WTC11 (cell line): ENCODE measurements around the gene TMEM245. TPM values are rescaled to one million over a fixed set of nuclear protein-coding genes. Genes with fewer than 3 reads are reported as not detected.

Experiments used
- ATAC-seq: fragments of 200-7000 bp; cut with Tn5 transposase; 2 replicates; pipeline ENCODE4 v1.10.0; 2021; ENCODE audit warnings: mild to moderate bottlenecking, moderate library complexity
- CTCF ChIA-PET: fragments of 300-600 bp; sonication (Branson Sonifier 250); formaldehyde crosslinking; loops from one replicate; lab custom pipeline; 2021; ENCODE audit warnings: antibody characterized with exemption; lab: Charles Lee
- POLR2A ChIA-PET: fragments of 350-600 bp; sonication (Branson Sonifier 250); formaldehyde crosslinking; loops from one replicate; lab custom pipeline; 2021; ENCODE audit warnings: antibody characterized with exemption; lab: Charles Lee
- DNase-seq: peaks from one replicate; pipeline ENCODE4 v3.0.0; 2021; ENCODE audit warnings: low spot score
- H3K27ac Mint-ChIP-seq: 2 replicates; pipeline ENCODE4 v1.8.0; 2021; ENCODE audit warnings: mixed read lengths
- H3K27me3 Mint-ChIP-seq: 2 replicates; pipeline ENCODE4 v1.8.0; 2021; ENCODE audit warnings: low read depth, mild to moderate bottlenecking, moderate library complexity, mixed read lengths
- H3K36me3 Mint-ChIP-seq: 2 replicates; pipeline ENCODE4 v1.8.0; 2021; ENCODE audit warnings: mixed read lengths
- H3K4me1 Mint-ChIP-seq: 2 replicates; pipeline ENCODE4 v1.8.0; 2022; ENCODE audit warnings: mixed read lengths
- H3K4me3 Mint-ChIP-seq: 2 replicates; pipeline ENCODE4 v1.8.0; 2021; ENCODE audit warnings: mild to moderate bottlenecking, moderate library complexity, mixed read lengths
- H3K9me3 Mint-ChIP-seq: 2 replicates; pipeline ENCODE4 v1.8.0; 2021; ENCODE audit warnings: mixed read lengths
- EMX1 ChIP-seq: fragments of 250-450 bp; sonication (Bioruptor Pico); IDR thresholded peaks from 2 replicates; pipeline ENCODE4 v1.8.0; 2021; ENCODE audit warnings: mild to moderate bottlenecking
- ESRRA ChIP-seq: sonication (generic); formaldehyde crosslinking; IDR thresholded peaks from 2 replicates; pipeline ENCODE4 v1.8.1; 2022; ENCODE audit warnings: mild to moderate bottlenecking, missing genetic modification reagents, borderline replicate concordance
- FOXP1 ChIP-seq: sonication (generic); formaldehyde crosslinking; IDR thresholded peaks from 2 replicates; pipeline ENCODE4 v1.8.0; 2022; ENCODE audit warnings: missing genetic modification reagents, mild to moderate bottlenecking, moderate library complexity, borderline replicate concordance
- GRHL2 ChIP-seq: fragments of 250-450 bp; sonication (Bioruptor Pico); IDR thresholded peaks from 2 replicates; pipeline ENCODE4 v1.8.0; 2022; ENCODE audit warnings: mild to moderate bottlenecking, moderate library complexity; ENCODE audit not compliant: insufficient replicate concordance, severe bottlenecking
- GTF2I ChIP-seq: fragments of 250-450 bp; sonication (Bioruptor Pico); conservative IDR thresholded peaks from 2 replicates; pipeline ENCODE4 v1.4.0; 2021; ENCODE audit warnings: mild to moderate bottlenecking
- IRF2 ChIP-seq: sonication (generic); formaldehyde crosslinking; IDR thresholded peaks from 2 replicates; pipeline ENCODE4 v1.8.0; 2022; ENCODE audit warnings: low read depth, missing genetic modification reagents, borderline replicate concordance
- NFYB ChIP-seq: sonication (generic); formaldehyde crosslinking; conservative IDR thresholded peaks from 2 replicates; pipeline ENCODE4 v1.8.0; 2022; ENCODE audit warnings: low read depth, missing genetic modification reagents
- NR2C2 ChIP-seq: sonication (generic); formaldehyde crosslinking; IDR thresholded peaks from 2 replicates; pipeline ENCODE4 v1.8.0; 2022; ENCODE audit warnings: mild to moderate bottlenecking, missing genetic modification reagents
- RELA ChIP-seq: sonication (generic); formaldehyde crosslinking; IDR thresholded peaks from 2 replicates; pipeline ENCODE4 v1.8.1; 2022; ENCODE audit warnings: missing genetic modification reagents, mild to moderate bottlenecking, borderline replicate concordance
- SP1 ChIP-seq: sonication (generic); formaldehyde crosslinking; conservative IDR thresholded peaks from 2 replicates; pipeline ENCODE4 v1.8.1; 2022; ENCODE audit warnings: missing genetic modification reagents
- ZNF121 ChIP-seq: sonication (generic); formaldehyde crosslinking; IDR thresholded peaks from 2 replicates; pipeline ENCODE4 v1.8.0; 2023; ENCODE audit warnings: missing genetic modification reagents
- ZNF232 ChIP-seq: sonication (generic); formaldehyde crosslinking; IDR thresholded peaks from 2 replicates; pipeline ENCODE4 v1.8.0; 2022; ENCODE audit warnings: mild to moderate bottlenecking, missing genetic modification reagents
- ZNF396 ChIP-seq: fragments of 250-450 bp; sonication (Bioruptor Pico); IDR thresholded peaks from 2 replicates; pipeline ENCODE4 v1.8.0; 2021; ENCODE audit warnings: mild to moderate bottlenecking, moderate library complexity, borderline replicate concordance
- total RNA-seq: library from RNA; stranded (reverse); gene quantifications from 3 replicates; pipeline ENCODE4 v1.2.3, GENCODE V29; 2021
- TF ChIP-seq, protein P1 (sequence below): sonication (generic); formaldehyde crosslinking; IDR thresholded peaks from 2 replicates; pipeline ENCODE4 v1.8.1; 2023; ENCODE audit warnings: mild to moderate bottlenecking, missing genetic modification reagents, moderate library complexity
- TF ChIP-seq, protein P2 (sequence below): sonication (generic); formaldehyde crosslinking; IDR thresholded peaks from 2 replicates; pipeline ENCODE4 v1.8.1; 2022; ENCODE audit warnings: mild to moderate bottlenecking, missing genetic modification reagents, moderate library complexity, borderline replicate concordance
- TF ChIP-seq, protein P3 (sequence below): sonication (generic); formaldehyde crosslinking; IDR thresholded peaks from 2 replicates; pipeline ENCODE4 v1.8.1; 2022; ENCODE audit warnings: missing genetic modification reagents, borderline replicate concordance
- TF ChIP-seq, protein P4 (sequence below): fragments of 250-450 bp; sonication (Bioruptor Pico); IDR thresholded peaks from 2 replicates; pipeline ENCODE4 v1.9.0; 2021; ENCODE audit warnings: mild to moderate bottlenecking, borderline replicate concordance
- TF ChIP-seq, protein P5 (sequence below): sonication (generic); formaldehyde crosslinking; IDR thresholded peaks from 2 replicates; pipeline ENCODE4 v1.8.1; 2023; ENCODE audit warnings: mild to moderate bottlenecking, moderate library complexity, missing genetic modification reagents
- TF ChIP-seq, protein P6 (sequence below): sonication (generic); formaldehyde crosslinking; IDR thresholded peaks from 2 replicates; pipeline ENCODE4 v1.8.0; 2022; ENCODE audit warnings: missing genetic modification reagents

Gene TMEM245
- total RNA-seq, 1 experiment from 2014 or later = 40.8 TPM

DNA sequence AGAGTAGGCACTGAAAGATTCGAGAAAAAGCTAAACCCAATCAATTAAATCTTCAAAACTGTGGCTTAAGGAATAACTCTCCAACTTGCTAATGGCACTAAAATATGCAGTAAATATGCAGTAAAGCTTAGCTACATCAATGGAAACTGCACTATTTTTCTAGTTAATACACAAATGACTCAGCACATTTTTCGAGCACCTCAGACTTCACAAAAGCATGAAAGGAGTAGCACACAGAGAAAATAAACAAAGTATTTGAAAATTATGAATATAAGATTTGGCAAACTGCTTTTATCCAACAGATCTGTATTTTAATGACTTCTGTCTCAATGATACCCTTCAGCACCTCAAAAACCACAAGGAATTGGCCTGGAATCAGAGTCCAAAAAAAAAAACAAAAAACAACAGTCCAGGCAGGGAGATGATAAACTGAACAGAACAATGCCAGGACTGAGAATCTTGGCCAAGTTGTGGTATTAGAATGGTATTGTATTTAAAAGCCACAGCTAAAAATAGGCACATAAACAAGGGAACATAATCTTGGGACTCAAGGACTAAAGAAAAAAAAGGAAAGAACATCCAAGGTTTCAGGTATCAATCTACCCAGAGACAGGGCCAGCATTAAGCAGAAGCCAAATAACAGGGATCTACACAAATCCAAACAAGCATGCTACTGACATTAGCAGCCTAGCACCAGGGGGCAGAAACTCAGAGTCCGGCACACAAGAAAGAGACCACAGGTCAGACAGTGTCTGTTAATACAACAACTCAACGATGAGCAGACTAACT is 21.4 kb downstream of the TMEM245 start (continued):
- TF ChIP-seq ZNF121 (CRISPR knock-in tag) (no peak), RELA (CRISPR knock-in tag) (no peak), ZNF232 (CRISPR knock-in tag) (no peak), GRHL2 (CRISPR knock-in tag) (no peak), ESRRA (no peak), SP1 (CRISPR knock-in tag) (no peak)
- TF ChIP-seq, protein P1, sequence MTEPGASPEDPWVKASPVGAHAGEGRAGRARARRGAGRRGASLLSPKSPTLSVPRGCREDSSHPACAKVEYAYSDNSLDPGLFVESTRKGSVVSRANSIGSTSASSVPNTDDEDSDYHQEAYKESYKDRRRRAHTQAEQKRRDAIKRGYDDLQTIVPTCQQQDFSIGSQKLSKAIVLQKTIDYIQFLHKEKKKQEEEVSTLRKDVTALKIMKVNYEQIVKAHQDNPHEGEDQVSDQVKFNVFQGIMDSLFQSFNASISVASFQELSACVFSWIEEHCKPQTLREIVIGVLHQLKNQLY (CRISPR knock-in tag) = no peak
- TF ChIP-seq, protein P2, sequence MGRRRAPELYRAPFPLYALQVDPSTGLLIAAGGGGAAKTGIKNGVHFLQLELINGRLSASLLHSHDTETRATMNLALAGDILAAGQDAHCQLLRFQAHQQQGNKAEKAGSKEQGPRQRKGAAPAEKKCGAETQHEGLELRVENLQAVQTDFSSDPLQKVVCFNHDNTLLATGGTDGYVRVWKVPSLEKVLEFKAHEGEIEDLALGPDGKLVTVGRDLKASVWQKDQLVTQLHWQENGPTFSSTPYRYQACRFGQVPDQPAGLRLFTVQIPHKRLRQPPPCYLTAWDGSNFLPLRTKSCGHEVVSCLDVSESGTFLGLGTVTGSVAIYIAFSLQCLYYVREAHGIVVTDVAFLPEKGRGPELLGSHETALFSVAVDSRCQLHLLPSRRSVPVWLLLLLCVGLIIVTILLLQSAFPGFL (CRISPR knock-in tag) = no peak

DNA sequence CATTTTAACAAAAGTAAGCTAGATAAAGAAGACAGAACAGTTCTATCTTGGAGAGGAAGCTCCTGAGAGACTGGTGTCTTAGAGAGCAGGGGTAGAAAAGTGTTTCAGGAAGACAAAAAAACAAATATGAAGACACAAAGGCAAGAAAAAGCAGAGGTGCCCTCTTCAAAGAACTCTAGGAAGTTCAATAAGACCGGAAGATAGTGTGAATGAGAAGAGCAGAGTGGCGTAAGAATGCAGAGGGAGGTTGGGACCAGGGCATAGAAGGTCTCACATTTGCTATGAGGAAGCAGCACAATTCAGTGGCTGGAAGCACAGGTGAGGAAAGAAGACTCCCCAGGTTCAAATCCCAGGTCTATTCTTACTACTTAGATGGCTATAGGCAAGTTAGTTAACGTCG is 22.6 kb downstream of the TMEM245 start:
- Mint-ChIP-seq H3K4me3 (no peak overlapping the region), H3K9me3 (no peaks in the 10 kb centered on the region), H3K27me3 (no peaks in the 10 kb centered on the region), H3K27ac (peak overlapping the region; percentile 66), H3K36me3 (peaks cover 26% of the 10 kb centered on the region), H3K4me1 (peaks cover 46% of the 10 kb centered on the region)
- ATAC-seq (no peak), DNase-seq (no peak)
- TF ChIP-seq IRF2 (CRISPR knock-in tag) (no peak), FOXP1 (no peak), GTF2I (CRISPR knock-in tag) (no peak), SP1 (CRISPR knock-in tag) (no peak), ZNF396 (no peak), NFYB (CRISPR knock-in tag) (no peak), EMX1 (no peak), NR2C2 (CRISPR knock-in tag) (no peak)
- TF ChIP-seq, protein P2 (CRISPR knock-in tag) = no peak
- TF ChIP-seq, protein P3, sequence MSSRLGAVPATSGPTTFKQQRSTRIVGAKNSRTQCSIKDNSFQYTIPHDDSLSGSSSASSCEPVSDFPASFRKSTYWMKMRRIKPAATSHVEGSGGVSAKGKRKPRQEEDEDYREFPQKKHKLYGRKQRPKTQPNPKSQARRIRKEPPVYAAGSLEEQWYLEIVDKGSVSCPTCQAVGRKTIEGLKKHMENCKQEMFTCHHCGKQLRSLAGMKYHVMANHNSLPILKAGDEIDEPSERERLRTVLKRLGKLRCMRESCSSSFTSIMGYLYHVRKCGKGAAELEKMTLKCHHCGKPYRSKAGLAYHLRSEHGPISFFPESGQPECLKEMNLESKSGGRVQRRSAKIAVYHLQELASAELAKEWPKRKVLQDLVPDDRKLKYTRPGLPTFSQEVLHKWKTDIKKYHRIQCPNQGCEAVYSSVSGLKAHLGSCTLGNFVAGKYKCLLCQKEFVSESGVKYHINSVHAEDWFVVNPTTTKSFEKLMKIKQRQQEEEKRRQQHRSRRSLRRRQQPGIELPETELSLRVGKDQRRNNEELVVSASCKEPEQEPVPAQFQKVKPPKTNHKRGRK = no peak
- TF ChIP-seq, protein P4, sequence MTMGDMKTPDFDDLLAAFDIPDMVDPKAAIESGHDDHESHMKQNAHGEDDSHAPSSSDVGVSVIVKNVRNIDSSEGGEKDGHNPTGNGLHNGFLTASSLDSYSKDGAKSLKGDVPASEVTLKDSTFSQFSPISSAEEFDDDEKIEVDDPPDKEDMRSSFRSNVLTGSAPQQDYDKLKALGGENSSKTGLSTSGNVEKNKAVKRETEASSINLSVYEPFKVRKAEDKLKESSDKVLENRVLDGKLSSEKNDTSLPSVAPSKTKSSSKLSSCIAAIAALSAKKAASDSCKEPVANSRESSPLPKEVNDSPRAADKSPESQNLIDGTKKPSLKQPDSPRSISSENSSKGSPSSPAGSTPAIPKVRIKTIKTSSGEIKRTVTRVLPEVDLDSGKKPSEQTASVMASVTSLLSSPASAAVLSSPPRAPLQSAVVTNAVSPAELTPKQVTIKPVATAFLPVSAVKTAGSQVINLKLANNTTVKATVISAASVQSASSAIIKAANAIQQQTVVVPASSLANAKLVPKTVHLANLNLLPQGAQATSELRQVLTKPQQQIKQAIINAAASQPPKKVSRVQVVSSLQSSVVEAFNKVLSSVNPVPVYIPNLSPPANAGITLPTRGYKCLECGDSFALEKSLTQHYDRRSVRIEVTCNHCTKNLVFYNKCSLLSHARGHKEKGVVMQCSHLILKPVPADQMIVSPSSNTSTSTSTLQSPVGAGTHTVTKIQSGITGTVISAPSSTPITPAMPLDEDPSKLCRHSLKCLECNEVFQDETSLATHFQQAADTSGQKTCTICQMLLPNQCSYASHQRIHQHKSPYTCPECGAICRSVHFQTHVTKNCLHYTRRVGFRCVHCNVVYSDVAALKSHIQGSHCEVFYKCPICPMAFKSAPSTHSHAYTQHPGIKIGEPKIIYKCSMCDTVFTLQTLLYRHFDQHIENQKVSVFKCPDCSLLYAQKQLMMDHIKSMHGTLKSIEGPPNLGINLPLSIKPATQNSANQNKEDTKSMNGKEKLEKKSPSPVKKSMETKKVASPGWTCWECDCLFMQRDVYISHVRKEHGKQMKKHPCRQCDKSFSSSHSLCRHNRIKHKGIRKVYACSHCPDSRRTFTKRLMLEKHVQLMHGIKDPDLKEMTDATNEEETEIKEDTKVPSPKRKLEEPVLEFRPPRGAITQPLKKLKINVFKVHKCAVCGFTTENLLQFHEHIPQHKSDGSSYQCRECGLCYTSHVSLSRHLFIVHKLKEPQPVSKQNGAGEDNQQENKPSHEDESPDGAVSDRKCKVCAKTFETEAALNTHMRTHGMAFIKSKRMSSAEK (CRISPR knock-in tag) = no peak
- TF ChIP-seq, protein P5, sequence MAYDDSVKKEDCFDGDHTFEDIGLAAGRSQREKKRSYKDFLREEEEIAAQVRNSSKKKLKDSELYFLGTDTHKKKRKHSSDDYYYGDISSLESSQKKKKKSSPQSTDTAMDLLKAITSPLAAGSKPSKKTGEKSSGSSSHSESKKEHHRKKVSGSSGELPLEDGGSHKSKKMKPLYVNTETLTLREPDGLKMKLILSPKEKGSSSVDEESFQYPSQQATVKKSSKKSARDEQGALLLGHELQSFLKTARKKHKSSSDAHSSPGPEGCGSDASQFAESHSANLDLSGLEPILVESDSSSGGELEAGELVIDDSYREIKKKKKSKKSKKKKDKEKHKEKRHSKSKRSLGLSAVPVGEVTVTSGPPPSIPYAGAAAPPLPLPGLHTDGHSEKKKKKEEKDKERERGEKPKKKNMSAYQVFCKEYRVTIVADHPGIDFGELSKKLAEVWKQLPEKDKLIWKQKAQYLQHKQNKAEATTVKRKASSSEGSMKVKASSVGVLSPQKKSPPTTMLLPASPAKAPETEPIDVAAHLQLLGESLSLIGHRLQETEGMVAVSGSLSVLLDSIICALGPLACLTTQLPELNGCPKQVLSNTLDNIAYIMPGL (CRISPR knock-in tag) = no peak
- TF ChIP-seq, protein P6, sequence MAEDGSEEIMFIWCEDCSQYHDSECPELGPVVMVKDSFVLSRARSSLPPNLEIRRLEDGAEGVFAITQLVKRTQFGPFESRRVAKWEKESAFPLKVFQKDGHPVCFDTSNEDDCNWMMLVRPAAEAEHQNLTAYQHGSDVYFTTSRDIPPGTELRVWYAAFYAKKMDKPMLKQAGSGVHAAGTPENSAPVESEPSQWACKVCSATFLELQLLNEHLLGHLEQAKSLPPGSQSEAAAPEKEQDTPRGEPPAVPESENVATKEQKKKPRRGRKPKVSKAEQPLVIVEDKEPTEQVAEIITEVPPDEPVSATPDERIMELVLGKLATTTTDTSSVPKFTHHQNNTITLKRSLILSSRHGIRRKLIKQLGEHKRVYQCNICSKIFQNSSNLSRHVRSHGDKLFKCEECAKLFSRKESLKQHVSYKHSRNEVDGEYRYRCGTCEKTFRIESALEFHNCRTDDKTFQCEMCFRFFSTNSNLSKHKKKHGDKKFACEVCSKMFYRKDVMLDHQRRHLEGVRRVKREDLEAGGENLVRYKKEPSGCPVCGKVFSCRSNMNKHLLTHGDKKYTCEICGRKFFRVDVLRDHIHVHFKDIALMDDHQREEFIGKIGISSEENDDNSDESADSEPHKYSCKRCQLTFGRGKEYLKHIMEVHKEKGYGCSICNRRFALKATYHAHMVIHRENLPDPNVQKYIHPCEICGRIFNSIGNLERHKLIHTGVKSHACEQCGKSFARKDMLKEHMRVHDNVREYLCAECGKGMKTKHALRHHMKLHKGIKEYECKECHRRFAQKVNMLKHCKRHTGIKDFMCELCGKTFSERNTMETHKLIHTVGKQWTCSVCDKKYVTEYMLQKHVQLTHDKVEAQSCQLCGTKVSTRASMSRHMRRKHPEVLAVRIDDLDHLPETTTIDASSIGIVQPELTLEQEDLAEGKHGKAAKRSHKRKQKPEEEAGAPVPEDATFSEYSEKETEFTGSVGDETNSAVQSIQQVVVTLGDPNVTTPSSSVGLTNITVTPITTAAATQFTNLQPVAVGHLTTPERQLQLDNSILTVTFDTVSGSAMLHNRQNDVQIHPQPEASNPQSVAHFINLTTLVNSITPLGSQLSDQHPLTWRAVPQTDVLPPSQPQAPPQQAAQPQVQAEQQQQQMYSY = no peak
- POLR2A ChIA-PET = no interaction called here
- CTCF ChIA-PET = interaction anchor here (1.5 kb wide), 1 partner anchor 313 kb away, joined by 6 read pairs; no protein-coding TSS in a partner anchor
